NCI-H1092 (cell line): Measurements from ENCODE around the gene STRN.
A peak's percentile ranks its signal among the peaks of the same experiment; 100 is the strongest.
"Not testable (repeated sequence)": the region's sequence is repeated elsewhere in the genome, so short reads cannot be mapped to it uniquely, and the experiment has no call there.

Experiments used
- DNase-seq: peaks from one replicate; lab custom pipeline; 2025; lab: John Stamatoyannopoulos, UW

STRN gene

DNA sequence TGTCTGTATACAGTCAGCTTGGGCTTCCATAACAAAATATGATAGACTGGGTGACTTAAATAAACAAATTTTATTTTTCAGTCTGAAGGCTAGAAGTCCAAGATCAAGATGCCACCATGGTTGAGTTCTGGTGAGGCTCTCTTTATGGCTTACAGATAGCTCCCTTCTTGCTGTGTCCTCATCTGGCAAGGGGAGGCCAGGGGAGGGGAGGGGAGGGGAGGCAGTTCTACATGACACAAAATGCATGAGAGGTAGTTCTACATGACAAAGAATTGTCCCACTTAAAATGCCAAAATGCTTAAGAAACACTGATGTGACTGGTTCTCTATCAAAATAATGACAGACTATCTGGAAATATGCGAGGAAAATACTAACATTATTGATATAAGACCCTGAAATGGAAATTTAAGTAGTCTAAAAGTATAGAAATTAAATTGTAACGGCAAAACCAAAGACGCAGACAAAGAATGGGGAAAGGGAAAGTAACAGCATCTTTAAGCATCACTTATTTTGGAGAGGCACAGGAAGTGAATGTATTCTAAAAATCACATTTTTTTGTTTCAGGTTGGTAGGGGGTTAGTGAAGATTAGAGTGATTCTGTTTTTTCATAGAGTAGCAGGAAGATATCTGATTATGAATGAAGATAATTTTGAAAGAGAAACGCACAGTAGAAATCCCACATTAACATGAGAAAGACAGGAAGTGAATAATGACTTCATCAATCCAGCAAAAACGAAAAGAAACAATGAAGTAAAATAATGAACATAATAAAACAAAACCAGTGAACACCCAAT, 131.4 kb downstream of the STRN start:
- DNase-seq: no peak

DNA sequence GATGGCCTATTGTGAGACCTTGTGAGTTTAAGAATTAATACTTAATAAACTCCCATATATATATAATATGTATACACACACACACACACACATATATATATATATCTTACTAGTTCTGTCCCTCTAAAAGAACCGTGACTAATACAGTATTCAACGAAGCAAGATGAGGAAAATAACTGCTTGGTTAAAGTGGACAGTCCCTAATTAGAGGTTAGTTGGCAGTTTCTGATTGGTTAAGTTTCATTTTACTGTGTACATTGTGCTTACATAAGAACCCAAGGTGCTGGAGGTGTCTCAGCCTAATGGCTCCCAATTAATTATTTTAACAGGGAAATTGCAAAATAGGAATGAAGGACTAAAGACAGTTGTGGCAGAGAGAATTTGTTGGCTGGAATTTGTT, 132.1 kb downstream of the STRN start:
- no peak for DNase-seq

DNA sequence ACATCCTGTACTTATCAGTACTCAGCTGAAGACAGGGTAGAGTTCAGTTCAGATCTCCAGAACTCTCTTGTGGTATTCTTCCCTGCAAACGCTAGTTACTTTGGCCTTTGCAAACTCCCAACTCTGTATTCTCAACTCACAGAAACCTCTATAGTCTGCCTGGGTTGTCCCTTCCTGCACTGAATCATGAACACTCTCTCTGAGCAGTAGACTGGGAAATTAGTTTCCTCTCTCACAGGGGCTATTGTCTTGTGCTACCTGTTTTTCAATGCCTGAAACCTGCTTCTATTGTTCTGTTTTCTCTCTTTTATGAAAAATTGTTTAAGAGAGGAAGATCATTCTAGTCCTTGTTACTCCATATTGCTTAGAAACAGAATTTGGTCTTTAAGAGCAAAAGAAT, 135.2 kb downstream of the STRN start:
- DNase-seq: no peak

- DNase-seq: not testable (repeated sequence)
Measured at GRCh38 chr2:36824683-36825082, 141.7 kb downstream of the STRN start.

DNA sequence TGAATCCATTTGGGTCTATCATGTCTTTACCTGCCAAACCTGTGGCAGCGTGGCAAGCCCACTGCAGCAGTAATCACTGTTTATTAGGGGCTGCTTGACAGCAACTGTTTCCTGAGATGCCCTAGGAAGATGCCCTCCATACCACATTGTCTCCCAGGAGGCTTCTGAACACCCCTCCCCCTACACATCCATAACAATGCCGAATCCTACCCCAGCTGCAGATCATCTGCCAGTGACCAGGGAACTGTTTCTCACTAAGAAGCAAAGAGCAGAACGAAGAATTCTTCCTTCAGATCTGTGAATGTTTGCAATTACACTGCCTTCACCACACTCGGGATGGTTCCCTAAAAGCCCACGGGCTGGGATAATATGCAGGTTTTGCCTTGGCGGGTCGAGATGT, 142.1 kb downstream of the STRN start:
- DNase-seq: no peak

DNA sequence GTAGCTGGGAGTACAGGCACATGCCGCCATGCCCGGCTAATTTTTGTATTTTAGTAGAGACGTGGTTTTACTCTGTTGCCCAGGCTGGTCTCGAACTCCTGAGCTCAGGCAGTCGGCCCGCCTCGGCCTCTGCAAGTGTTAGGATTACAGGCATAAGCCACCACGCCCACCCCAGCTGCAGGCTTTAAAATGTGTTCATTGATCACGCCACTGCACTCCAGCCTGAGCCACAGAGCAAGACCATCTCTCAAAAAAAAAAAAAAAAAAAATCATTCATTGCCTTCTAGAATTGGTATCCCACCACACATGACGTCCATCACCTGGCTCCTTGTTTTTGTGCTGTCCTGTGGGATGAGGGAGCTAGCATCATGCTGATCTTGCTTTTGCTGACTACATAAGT, 142.5 kb downstream of the STRN start:
- DNase-seq: no peak

- DNase-seq: peak; percentile 66
Measured at GRCh38 chr2:36820942-36821605, 145.3 kb downstream of the STRN start.

- no peak for DNase-seq
Measured at GRCh38 chr2:36819095-36819711, 147.1 kb downstream of the STRN start.

GRCh38 chr2:36818542-36818941, 147.8 kb downstream of the STRN start:
- DNase-seq: no peak

DNA sequence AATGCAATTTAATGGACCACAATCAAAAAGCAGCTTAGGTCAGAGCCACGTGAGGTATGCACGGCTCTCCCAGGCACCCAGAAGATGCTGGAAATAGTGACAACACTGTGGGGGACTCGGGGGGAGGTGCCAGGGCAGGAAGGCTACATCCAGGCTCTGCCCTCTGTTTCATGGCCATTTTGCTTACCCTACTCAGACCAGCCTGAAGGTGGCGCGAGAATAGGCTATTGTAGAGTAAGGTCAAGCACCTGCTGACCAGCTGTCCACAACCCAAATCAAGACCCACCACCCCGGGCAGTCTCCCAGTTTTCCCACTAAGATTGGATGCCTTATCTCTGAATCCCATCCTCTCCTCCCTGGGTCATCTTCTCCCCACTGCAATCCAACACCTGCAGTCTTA, 154.1 kb downstream of the STRN start:
- no peak for DNase-seq

DNA sequence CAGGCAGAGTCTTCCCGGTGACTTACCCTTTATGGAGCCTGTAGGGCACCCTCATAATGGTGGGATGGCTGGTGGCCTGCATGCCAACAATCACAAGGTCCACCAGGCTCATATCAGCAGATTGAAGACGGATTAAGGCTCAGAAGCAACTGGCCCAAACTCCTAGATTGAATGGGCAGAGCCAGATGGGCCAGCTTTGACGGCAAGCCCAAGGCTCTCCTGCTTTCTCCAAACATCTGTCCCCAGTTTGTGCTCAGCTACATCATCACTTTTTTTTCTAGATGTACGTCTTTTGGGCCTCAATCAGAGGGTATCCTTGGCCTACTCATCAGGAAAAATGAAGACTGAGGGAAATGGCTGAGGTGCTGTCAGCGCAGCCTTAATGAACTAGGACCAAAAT, 155.3 kb downstream of the STRN start:
- DNase-seq: no peak

DNA sequence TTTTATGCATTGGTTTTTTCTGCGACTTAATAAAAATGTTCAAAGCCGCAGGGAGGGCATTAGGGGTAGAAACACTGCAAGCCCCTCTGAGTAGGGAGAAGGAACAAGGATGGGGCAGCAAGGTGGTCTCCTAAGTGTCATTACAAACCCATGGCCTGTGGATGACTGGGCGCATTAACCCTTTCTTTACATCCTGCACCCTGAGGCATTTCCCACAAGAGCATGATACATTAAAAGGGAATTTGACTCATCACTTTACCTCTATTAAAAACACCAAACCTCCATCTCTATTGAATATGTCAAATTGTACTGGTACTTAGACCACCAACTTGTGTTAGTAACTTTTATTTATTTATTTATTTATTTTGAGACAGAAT, 157.3 kb downstream of the STRN start:
- DNase-seq: no peak

- no peak for DNase-seq
Measured at GRCh38 chr2:36808386-36809068, 157.8 kb downstream of the STRN start.

DNA sequence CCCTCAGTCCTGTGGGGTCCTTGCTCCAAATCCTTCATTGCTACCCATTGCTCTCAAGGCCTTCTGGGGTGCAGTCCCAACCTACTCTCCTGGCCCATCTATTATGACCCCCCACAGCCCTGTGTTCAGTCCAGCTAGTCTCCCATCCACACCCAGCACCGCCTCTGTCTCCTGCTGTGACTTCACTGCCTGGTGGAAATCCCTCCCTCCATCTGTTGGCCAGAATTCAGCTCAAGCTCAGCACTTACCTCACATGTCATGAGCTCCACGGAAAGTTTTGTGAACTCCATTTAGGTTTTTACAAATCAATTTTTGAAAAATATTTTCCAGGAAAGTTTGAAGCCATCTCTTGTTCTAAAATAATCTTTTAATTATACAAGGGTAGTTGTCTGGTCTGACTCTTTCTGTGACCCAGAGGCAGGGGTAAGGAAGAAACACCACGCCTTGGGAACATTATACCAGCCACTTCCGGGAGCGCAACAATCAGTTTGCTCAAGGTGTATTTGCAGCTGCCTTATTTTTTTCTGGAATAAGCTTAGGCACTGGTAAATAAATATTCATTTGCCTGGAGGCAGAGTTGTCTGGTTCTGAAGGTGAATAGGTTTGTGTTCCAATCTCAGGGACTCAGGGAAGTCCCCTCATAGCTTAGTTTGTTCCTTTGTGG, 159.0 kb downstream of the STRN start:
- DNase-seq: no peak

DNA sequence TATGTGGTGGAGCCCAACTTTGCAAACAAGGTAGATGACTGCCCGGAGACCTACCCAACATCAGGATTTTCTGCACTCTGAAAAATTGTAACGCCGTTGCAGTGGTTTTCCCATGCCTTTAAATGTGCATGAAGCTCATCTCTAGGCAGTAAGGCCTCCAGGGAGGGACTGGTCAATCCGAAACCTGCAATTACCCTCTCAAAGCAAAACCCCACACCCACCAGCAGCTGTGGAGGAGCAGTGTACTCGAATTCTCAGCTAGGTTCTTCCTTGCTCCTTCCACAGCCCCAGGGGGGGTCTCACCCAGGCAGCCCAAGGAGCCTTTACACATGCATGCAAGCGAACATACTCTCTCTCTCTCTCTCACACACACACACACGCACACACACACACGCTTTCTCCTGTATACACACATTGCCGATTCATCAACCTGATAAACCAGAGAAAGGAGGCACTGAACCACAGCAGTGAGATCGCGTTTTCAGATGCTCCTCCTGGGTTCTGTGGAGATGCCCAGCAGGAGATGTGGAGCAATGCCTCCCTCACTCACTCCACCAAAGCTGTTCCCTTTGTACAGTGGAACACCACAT, 160.6 kb downstream of the STRN start:
- no peak for DNase-seq

- no peak for DNase-seq
Measured at GRCh38 chr2:36802952-36803351, 163.4 kb downstream of the STRN start.

GRCh38 chr2:36801088-36801487, 165.2 kb downstream of the STRN start:
- no peak for DNase-seq

- DNase-seq: no peak
Measured at GRCh38 chr2:36800381-36800780, 166.0 kb downstream of the STRN start.

GRCh38 chr2:36798724-36799123, 167.6 kb downstream of the STRN start:
- no peak for DNase-seq

- no peak for DNase-seq
Measured at GRCh38 chr2:36797324-36798070, 168.8 kb downstream of the STRN start.
